SK-N-SH (cell line): ENCODE data around the gene NBEAL1.

Experiments
- CTCF ChIP-seq: fragments of 200-600 bp; sonication (generic); IDR thresholded peaks from 2 replicates; pipeline ENCODE4 v1.6.1; 2017; ENCODE audit warnings: antibody characterized with exemption, mild to moderate bottlenecking, moderate library complexity
- POLR2AphosphoS5 ChIP-seq: IDR thresholded peaks from 2 replicates; pipeline ENCODE4 v1.6.1; 2012; ENCODE audit warnings: low read depth, low read length
- USF2 ChIP-seq: fragments of 150-350 bp; IDR thresholded peaks from 2 replicates; pipeline ENCODE4 v1.6.1; 2017; ENCODE audit warnings: antibody characterized with exemption, low read length, low read depth, borderline replicate concordance
- YY1 ChIP-seq: IDR thresholded peaks from 2 replicates; pipeline ENCODE4 v1.4.0; 2012; ENCODE audit warnings: low read depth, mild to moderate bottlenecking
- TF ChIP-seq, protein P1 (sequence below): IDR thresholded peaks from 2 replicates; pipeline ENCODE4 v1.6.1; 2012; ENCODE audit warnings: mild to moderate bottlenecking, low read depth, low read length, moderate library complexity
- TF ChIP-seq, protein P2 (sequence below): IDR thresholded peaks from 2 replicates; pipeline ENCODE4 v1.4.0; 2012; ENCODE audit warnings: low read depth

- no peak for TF ChIP-seq POLR2AphosphoS5
- no peak for TF ChIP-seq USF2
- TF ChIP-seq, protein P1, sequence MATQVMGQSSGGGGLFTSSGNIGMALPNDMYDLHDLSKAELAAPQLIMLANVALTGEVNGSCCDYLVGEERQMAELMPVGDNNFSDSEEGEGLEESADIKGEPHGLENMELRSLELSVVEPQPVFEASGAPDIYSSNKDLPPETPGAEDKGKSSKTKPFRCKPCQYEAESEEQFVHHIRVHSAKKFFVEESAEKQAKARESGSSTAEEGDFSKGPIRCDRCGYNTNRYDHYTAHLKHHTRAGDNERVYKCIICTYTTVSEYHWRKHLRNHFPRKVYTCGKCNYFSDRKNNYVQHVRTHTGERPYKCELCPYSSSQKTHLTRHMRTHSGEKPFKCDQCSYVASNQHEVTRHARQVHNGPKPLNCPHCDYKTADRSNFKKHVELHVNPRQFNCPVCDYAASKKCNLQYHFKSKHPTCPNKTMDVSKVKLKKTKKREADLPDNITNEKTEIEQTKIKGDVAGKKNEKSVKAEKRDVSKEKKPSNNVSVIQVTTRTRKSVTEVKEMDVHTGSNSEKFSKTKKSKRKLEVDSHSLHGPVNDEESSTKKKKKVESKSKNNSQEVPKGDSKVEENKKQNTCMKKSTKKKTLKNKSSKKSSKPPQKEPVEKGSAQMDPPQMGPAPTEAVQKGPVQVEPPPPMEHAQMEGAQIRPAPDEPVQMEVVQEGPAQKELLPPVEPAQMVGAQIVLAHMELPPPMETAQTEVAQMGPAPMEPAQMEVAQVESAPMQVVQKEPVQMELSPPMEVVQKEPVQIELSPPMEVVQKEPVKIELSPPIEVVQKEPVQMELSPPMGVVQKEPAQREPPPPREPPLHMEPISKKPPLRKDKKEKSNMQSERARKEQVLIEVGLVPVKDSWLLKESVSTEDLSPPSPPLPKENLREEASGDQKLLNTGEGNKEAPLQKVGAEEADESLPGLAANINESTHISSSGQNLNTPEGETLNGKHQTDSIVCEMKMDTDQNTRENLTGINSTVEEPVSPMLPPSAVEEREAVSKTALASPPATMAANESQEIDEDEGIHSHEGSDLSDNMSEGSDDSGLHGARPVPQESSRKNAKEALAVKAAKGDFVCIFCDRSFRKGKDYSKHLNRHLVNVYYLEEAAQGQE = no peak
- TF ChIP-seq, protein P2, sequence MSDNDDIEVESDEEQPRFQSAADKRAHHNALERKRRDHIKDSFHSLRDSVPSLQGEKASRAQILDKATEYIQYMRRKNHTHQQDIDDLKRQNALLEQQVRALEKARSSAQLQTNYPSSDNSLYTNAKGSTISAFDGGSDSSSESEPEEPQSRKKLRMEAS = no peak
- no peak for TF ChIP-seq YY1
- TF ChIP-seq CTCF = no peak
Measured at GRCh38 chr2:203080447-203081045, 65.9 kb downstream of the NBEAL1 start.
